Measurements from ENCODE around the gene PHRF1.

Gene PHRF1

GRCh38 chr11:603154-603553 is 26.9 kb downstream of the PHRF1 start:
- no peak for DNase-seq

GRCh38 chr11:605286-606129 is 29.2 kb downstream of the PHRF1 start:
- no peak for DNase-seq

GRCh38 chr11:606245-606644 is 30.0 kb downstream of the PHRF1 start:
- DNase-seq, result no peak

GRCh38 chr11:607020-607780 is 30.9 kb downstream of the PHRF1 start:
- DNase-seq, result no peak

- no peak for DNase-seq
Measured at GRCh38 chr11:607971-608659, 31.8 kb downstream of the PHRF1 start.

GRCh38 chr11:608791-609251 is 32.6 kb downstream of the PHRF1 start:
- no peak for DNase-seq

GRCh38 chr11:609341-609811 is 33.1 kb downstream of the PHRF1 start:
- DNase-seq, result no peak

GRCh38 chr11:610146-610801 is 34.0 kb downstream of the PHRF1 start:
- DNase-seq, result no peak

GRCh38 chr11:611001-611996 is 35.0 kb downstream of the PHRF1 start:
- no peak for DNase-seq

- peak; percentile 68 for DNase-seq
Measured at GRCh38 chr11:612201-612960, 36.1 kb downstream of the PHRF1 start.

- no peak for DNase-seq
Measured at GRCh38 chr11:612961-613300, 36.7 kb downstream of the PHRF1 start.

- DNase-seq, result peak; percentile 73
Measured at GRCh38 chr11:613369-613968, 37.2 kb downstream of the PHRF1 start.

GRCh38 chr11:614021-614622 is 37.9 kb downstream of the PHRF1 start:
- no peak for DNase-seq

GRCh38 chr11:614623-615503 is 38.6 kb downstream of the PHRF1 start:
- no peak for DNase-seq

- DNase-seq, result peak; percentile 96
Measured at GRCh38 chr11:615504-616319, 39.4 kb downstream of the PHRF1 start, which contains the start of gene IRF7. IRF7 (minus strand) TSS chr11:615950; CDS start chr11:615364, 586 bp downstream.

- no peak for DNase-seq
Measured at GRCh38 chr11:616320-617198, 40.3 kb downstream of the PHRF1 start.
